ENCODE data around the gene GSN. TPM values are rescaled to one million over a fixed set of nuclear protein-coding genes. Genes with fewer than 3 reads are reported as not detected.

The GSN gene
- polyA plus RNA-seq, 1 of the 3 experiments (the other 2 are of a cell fraction): 168 TPM

- ChIA-PET CTCF (interaction anchor here (0.9 to 4.5 kb wide), 6 partner anchors 21 to 122 kb away, joined by 3 to 36 read pairs (median 3); no protein-coding TSS in a partner anchor), POLR2A (no interaction called here)
- Histone ChIP-seq H3K27ac (ENCODE audit: low read depth in 2 of 2, low read length in 1 of 2) (no peak overlapping the region), H3K9ac (no peak overlapping the region), H3K27me3 (ENCODE audit: insufficient read depth) (no peaks in the 10 kb centered on the region), H3K4me1 (ENCODE audit: control insufficient read depth in 1 of 2, insufficient read depth in 2 of 2, low read depth in 1 of 2, low read length in 1 of 2) (peaks cover 8 to 17% of the 10 kb centered on the region in 2 experiments; a peak in 2 of 4 replicates), H3F3A (replicated peaks; ENCODE audit: insufficient read depth) (peaks cover 6% of the 10 kb centered on the region), H3K79me2 (ENCODE audit: insufficient read depth) (no peaks in the 10 kb centered on the region), H3K36me3 (replicated peaks in 1 of 2; ENCODE audit: control insufficient read depth in 1 of 2, insufficient read depth in 2 of 2, low read length in 1 of 2) (peaks cover 4 to 18% of the 10 kb centered on the region in 2 experiments), H3K9me2 (no peaks in the 10 kb centered on the region), H4K20me1 (ENCODE audit: insufficient read depth) (no peaks in the 10 kb centered on the region), H3K4me2 (no peak overlapping the region), H2AFZ (ENCODE audit: low read depth) (no peak overlapping the region), H3K9me3 (no peaks in the 10 kb centered on the region), H3K4me3 (ENCODE audit: low read depth in 2 of 2, low read length in 1 of 2) (no peak overlapping the region)
- TF ChIP-seq, protein P1, sequence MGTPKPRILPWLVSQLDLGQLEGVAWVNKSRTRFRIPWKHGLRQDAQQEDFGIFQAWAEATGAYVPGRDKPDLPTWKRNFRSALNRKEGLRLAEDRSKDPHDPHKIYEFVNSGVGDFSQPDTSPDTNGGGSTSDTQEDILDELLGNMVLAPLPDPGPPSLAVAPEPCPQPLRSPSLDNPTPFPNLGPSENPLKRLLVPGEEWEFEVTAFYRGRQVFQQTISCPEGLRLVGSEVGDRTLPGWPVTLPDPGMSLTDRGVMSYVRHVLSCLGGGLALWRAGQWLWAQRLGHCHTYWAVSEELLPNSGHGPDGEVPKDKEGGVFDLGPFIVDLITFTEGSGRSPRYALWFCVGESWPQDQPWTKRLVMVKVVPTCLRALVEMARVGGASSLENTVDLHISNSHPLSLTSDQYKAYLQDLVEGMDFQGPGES (IDR thresholded peaks at IDR 0.05; ENCODE audit: low read depth, low read length): no peak
- TF ChIP-seq TAF1 (IDR thresholded peaks at IDR 0.05; ENCODE audit: borderline replicate concordance, low read depth, low read length): no peak
- TF ChIP-seq, protein P2, sequence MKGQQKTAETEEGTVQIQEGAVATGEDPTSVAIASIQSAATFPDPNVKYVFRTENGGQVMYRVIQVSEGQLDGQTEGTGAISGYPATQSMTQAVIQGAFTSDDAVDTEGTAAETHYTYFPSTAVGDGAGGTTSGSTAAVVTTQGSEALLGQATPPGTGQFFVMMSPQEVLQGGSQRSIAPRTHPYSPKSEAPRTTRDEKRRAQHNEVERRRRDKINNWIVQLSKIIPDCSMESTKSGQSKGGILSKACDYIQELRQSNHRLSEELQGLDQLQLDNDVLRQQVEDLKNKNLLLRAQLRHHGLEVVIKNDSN (IDR thresholded peaks at IDR 0.05; ENCODE audit: borderline replicate concordance, low read depth): no peak
- no peak for TF ChIP-seq TCF12 (IDR thresholded peaks at IDR 0.05)
- TF ChIP-seq GATA2 (CRISPR knock-in tag; IDR thresholded peaks at IDR 0.05): no peak
- no peak for TF ChIP-seq EZH2phosphoT487 (IDR thresholded peaks at IDR 0.05; ENCODE audit: borderline replicate concordance, low read depth)
- TF ChIP-seq FOSL2 (IDR thresholded peaks at IDR 0.05; ENCODE audit: borderline replicate concordance, low read depth): no peak
- no peak for TF ChIP-seq JUND (IDR thresholded peaks at IDR 0.05)
- no peak for TF ChIP-seq ELF1 (IDR thresholded peaks at IDR 0.05)
- TF ChIP-seq RCOR1 (IDR thresholded peaks at IDR 0.05; ENCODE audit: low read length): no peak
- TF ChIP-seq, protein P3, sequence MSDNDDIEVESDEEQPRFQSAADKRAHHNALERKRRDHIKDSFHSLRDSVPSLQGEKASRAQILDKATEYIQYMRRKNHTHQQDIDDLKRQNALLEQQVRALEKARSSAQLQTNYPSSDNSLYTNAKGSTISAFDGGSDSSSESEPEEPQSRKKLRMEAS (IDR thresholded peaks at IDR 0.05; ENCODE audit: low read depth): no peak
- 98% methylated on average over 6 of the region's 6 CpGs for WGBS (ENCODE audit: low lambda C conversion rate)
- no peak for DNase-seq
Observed at GRCh38 chr9:121340676-121341392, 72.9 kb downstream of the GSN start.

GRCh38 chr9:121344184-121344583, 76.2 kb downstream of the GSN start:
- Histone ChIP-seq H3K4me1 (ENCODE audit: control insufficient read depth in 1 of 2, insufficient read depth in 2 of 2, low read depth in 1 of 2, low read length in 1 of 2) (peaks cover 7 to 11% of the 10 kb centered on the region in 2 experiments; a peak in 2 of 4 replicates), H2AFZ (ENCODE audit: low read depth) (no peak overlapping the region), H3K27me3 (ENCODE audit: insufficient read depth) (no peaks in the 10 kb centered on the region), H3K9me3 (no peaks in the 10 kb centered on the region), H3K4me2 (no peak overlapping the region), H3K9me2 (no peaks in the 10 kb centered on the region), H3K27ac (ENCODE audit: low read depth in 2 of 2, low read length in 1 of 2) (no peak overlapping the region), H3K4me3 (ENCODE audit: low read depth in 2 of 2, low read length in 1 of 2) (no peak overlapping the region), H3K9ac (no peak overlapping the region), H4K20me1 (ENCODE audit: insufficient read depth) (no peaks in the 10 kb centered on the region), H3K36me3 (replicated peaks in 1 of 2; ENCODE audit: control insufficient read depth in 1 of 2, insufficient read depth in 2 of 2, low read length in 1 of 2) (peaks cover 24 to 38% of the 10 kb centered on the region in 2 experiments), H3K79me2 (ENCODE audit: insufficient read depth) (no peaks in the 10 kb centered on the region), H3F3A (replicated peaks; ENCODE audit: insufficient read depth) (peaks cover 8% of the 10 kb centered on the region)
- POLR2A ChIA-PET: no interaction called here
- WGBS (ENCODE audit: low lambda C conversion rate): 87% methylated on average over 4 of the region's 4 CpGs
- DNase-seq: no peak
- TF ChIP-seq RXRA (IDR thresholded peaks at IDR 0.05; ENCODE audit: borderline replicate concordance, low read depth): no peak
- TF ChIP-seq FOXJ3 (CRISPR knock-in tag; IDR thresholded peaks at IDR 0.05): no peak
- TF ChIP-seq MEF2A (IDR thresholded peaks at IDR 0.05; ENCODE audit: borderline replicate concordance, low read depth): no peak
- CTCF ChIA-PET: interaction anchor here (1.5 to 5.1 kb wide), 2 partner anchors 25 to 56 kb away, joined by 8 to 36 read pairs; no protein-coding TSS in a partner anchor
